HG02763 (cell line): ENCODE results near the gene SNX10.

Experiments
- ATAC-seq: cut with Tn5 transposase; IDR thresholded peaks from one replicate; pipeline ENCODE4 v1.9.1; 2021; ENCODE audit warnings: mild to moderate bottlenecking, moderate library complexity; ENCODE audit not compliant: unreplicated experiment

The SNX10 gene

DNA sequence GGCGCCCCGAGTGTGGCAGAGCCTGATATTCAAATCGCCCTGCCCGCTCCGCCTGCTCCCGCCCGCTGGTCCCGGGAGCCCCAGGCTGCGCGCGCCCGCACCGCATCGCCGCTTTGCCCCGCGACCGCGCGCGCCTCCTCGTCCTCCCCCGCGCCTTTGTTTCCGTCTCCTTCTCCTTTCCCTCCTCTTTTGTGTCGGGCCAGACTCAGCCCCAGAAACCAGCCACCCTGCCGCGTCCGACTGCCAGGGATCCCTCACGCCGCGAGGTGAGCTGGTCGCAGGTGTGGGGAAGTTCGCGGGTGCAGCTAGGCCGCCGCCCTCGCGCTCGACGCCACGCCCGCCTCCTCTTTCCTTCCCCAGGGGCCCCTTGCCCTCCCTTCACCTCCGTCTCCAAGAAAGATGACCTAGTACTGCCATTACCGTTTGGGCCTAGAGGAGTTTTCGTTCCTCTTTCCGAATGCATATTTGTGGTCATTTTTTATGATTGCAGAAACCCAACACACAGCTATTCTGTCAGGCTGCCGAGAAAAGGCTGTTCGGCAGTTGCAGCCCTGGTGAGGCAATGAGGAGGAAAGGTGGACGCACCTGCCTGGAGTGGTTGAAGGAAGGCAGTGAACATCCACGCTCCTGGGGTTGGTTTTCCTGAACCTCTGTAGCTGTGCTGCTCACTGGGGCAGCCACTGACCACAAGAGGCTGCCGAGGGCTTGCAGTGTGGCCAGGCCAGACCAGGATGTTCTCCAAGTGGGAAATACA lies 107.3 kb downstream of the SNX10 start:
- ATAC-seq = peak; percentile 82

DNA sequence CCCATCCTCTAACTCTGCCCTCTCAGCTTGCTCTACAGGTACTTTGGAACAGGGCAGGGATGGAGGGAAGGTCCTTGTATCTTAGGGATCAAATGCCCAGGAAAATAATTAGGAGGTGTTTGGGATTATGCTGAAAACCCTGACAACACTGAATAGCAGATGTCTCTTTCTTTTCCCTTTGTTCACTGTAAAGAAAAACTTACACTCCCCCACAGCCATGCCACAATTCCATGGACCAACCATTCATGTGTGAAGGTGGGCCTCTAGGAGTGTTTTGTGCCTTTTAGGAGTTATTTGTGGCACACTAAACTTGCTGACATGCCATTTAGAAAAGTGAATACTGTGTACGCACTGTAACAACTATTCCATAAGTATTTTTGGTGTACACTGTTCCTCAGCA lies 108.1 kb downstream of the SNX10 start:
- no peak for ATAC-seq

DNA sequence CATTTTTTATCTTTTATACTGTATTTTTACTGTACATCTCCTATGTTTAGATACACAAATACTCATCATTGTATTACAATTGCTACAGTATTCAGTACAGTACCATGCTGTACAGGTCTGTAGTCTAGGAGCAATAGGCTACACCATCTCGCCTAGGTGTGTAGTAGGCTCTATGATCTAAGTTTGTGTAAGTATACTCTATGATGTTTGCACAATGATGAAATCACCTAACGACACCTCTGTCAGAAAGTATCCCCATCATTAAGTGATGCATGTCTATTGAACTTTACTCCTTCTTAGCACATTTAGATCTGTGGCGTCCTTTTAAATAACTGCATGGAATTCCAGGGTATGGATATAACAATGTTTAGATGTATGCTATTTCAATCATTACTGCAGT lies 112.0 kb downstream of the SNX10 start:
- ATAC-seq = no peak

DNA sequence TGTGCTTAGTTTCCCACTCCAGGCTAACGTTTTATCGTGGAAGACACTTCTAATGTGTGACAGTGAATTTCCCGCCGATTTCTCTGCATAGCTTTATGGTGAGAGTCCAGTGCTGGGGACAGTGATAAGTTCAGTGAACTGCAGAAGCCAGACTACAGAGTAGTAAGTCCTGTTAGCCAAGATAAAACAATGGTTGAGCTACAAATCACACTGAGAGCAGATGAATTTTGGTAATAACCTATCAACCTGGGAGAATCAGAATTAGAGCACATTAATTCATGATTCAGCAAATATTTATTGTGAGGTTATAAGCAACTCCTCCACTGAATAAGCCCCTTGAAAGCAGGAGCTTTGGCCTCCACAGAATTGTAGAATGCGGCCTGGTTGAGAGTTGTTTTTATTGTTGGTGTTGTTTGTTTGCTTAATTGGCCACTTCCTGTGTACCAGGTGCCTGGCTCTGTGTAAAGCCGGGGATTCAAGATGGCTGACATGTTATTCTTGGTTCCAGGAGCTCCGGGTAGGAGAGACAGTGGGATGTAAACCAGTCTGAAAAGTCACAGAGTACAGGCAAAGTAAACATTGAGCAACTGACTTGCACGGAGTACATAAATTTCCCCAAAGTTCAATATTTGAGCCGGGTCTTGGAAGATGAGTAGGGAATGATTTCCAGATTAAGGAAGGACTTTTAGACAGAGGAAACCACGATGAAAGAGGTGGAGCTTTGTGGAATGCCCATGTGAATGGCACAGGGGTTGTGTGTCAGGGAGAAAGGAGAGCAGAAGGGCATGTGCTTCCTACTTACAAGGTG lies 112.7 kb downstream of the SNX10 start:
- ATAC-seq = no peak

DNA sequence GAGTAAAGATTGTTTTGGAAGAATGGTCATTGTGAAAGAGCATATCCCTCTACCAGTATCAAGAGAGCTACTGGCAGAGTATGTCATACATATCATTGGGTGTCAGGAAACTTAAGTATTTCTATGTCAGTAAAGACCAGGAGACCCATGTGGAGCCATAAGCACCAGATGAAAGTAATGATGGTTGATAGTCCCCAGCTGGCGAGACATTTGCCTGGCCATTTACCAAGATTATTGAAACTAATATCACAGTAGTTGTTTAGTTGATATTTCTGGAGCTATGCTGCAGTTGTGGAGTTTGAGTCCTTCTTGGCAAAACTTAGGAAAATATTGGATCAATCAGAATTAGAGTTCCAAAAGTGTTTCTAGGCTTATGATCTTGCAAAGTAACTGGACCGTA lies 114.8 kb downstream of the SNX10 start:
- no peak for ATAC-seq

DNA sequence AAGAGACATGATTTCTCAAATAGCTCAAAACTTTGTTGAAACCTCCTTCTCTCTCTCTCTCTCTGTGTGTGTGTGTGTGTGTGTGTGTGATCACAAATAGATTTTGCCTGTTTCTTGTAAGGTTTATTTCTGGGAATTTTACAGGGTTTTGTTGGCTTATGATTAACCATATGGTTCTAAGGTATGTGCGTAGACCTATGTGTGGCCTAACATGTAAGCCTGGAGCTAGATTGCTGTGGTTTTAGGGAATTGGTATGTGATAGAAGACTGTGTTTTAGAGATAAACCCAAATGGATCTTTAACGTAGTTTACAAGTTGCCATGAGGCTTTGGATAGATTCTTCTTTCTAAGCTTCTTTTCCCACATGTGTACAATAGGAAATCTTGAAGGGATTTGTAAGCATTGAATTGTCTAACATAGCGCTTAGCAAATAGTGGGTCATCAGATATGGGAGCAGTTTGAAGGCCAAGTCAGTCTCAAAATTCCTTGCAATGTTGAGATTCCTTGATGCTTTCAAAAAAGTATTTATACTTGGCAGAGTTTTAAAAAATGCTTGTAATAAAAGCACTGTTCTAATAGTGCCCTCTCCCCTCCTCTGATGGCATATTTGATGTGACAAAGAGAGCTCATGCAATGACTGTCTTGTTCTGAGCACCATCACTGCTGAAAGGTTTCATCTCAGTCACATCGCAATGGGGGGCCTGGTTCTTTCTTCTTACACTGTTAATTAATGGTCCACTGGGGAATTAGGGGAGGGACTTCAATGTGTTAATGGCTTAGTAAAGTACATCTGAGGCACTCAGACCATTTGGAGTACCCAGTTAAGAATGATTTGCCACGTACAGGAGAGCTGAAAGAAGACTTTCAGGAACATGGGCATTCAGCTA lies 118.2 kb downstream of the SNX10 start:
- no peak for ATAC-seq

DNA sequence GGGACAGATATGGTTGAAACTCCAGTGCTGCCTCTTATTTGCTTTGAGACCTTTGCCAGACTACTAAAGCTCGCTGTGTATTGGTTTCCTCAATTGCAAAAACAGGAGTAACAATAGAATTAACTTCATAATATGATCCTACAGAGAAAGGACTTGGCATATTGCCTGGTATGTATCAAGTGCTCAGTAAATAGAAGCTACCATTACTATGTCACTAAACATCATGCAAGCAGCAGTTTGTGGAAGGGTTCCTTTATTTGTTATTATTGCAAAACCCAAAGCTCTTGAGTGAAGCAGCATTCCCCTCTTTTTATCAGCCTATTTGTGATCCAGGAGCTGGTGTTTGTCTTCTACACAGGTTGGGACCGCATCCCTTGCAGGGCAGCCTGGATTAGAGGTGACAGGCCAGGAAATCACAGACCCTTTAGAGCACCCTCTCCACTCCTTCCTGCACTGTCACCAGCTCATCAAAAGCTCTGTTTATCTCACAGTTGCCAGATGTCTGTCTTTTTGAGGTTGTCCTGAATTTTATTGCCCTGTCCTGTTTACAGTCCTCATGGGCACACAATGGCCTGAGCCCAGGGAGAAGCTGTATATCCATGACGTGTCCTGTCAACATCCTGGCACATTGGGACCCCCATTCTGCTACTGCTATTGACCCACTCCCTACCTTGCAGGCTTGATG lies 121.5 kb downstream of the SNX10 start:
- no peak for ATAC-seq

DNA sequence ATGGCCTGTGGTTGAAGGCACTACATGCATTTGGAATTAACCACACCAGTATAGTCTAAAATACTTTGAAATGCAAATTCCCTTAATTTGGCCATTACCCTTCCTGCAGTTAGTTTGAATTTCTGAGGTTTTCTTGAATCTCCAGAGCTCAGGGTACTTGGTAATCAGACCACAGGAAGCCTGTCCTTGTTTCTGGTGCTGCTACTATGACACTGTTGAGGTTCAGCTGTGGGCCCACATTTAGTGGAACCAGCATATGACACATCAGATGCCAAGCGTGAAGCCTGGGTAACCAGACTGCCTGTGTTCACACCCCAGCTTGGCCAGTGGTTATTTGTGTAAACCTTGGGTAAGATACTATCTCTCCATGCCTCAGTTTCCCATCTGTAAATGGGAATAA lies 124.3 kb downstream of the SNX10 start:
- ATAC-seq = no peak

DNA sequence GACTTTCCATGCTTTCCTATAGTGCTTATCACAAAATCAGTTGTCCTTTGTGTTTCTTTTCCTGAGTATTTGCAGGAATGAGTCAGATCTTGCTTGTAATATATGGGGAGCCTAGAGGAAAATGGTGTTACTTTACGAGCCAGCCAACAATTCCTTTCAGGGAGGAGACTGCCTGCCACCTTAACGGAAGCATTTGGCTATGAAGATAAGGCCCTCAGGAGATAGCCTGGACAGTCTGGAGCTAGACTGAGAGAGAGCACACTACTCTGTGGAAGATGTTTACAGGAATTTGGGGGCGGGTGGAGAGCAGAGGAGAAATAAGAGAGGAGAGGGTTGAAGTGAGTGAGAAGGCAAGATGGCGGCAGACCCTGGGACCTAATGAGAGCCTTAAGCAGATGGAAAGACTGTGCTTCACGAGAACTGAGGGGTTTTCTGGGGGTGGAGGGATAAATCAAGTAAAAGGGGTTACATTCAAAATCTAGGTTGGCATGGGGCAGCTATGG lies 126.3 kb downstream of the SNX10 start:
- no peak for ATAC-seq

DNA sequence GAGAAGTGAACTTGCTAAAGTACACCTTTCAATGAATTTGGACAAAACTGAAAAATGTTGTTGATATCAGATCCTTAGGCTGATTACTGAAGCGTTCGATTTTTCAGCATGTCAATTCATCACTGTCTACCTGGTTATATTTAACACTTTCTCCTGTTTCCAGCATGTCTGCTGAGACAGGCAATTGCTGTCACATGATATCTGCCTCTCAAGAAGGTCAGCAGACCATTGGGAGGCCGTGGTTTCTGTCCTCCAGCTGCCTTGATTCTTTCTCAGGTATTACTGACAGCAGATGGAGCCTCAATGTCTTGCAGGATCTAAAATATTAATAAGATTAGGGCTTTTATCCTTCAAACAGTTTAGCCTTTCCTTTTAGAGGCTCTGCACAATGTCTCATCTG lies 127.5 kb downstream of the SNX10 start:
- ATAC-seq = no peak

DNA sequence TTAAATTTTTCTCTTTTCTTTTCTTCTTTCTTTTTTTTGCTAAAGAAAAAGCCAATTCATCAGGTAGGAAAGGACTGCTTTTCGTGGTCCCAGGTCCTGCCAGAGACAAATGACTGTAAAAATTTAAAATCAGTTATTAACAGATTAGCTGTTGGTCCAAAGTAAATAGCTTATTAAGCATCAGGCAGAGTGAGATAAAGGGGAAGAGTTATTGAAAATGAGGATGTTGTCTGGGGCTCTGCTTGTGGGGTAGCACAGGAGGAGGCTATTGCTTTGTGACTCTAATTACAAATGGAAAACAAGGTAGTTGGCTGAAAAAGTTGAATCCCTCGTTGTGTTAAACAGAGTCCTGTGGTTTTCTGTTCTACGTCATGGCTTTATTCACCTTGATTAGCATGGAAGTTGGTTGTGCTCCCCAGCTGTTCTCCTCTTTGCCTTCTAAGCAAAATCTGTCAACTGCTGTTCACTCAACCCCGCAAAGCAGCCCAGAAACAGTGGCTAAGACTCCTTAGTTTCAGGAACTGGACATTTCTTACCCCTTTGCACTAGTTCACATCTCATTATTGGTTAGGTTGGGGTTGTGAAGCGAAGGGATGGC lies 128.9 kb downstream of the SNX10 start:
- no peak for ATAC-seq

DNA sequence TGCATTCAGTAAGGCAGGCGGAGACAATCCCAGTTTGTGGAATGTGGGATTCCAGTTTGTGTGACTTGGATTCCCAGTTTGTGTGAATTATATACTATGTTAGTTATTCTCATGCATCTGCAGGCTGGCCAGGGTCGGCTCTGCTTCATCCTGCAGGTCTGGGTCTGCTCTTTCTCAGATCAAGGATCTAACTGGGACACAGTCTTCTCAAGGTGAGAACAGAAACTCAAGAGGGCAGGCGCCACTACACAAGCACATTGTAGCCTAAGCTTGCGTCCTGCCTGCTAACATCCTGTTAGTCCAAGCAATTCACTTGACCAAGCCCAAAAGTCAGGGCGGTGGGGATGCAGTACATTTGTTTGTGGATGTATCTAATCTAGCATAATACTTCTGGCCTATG lies 131.1 kb downstream of the SNX10 start:
- no peak for ATAC-seq

DNA sequence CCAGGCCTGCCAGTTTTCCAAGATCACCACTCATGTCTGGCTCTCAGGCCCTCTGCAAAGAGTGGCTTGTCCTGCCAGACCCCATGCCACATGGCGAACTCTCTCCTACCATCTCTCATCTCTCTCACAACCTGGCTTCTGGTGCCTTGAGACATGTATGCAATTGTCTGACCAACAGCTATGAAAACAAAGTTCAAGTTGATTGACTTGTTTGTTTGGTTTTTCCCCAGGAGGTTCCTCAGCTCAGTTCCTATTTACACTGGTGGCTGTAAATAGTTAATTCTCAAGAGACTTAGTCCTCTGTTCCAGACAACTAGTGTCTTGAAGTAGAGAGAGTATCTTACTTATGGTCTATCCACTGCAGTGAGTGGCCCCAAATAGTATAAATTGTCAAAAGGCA lies 131.8 kb downstream of the SNX10 start:
- ATAC-seq = no peak
